HepG2 (cell line): ENCODE measurements around the gene IPPK. TPM values are rescaled to one million over a fixed set of nuclear protein-coding genes. Genes with fewer than 3 reads are reported as not detected.

Experiments
- ATAC-seq: fragments of 200-7000 bp; cut with Tn5 transposase; 3 replicates; pipeline ENCODE4 v1.9.1; 2020; ENCODE audit warnings: mild to moderate bottlenecking, moderate library complexity
- BruUV-seq: library from RNA; stranded (reverse); fragments of 400-500 nt; replicated peaks from 2 replicates; lab custom pipeline; 2021; lab: Mats Ljungman, UMichigan
- CTCF ChIA-PET: fragments of 300-600 bp; formaldehyde crosslinking; extraction: SDS; loops from one replicate; lab custom pipeline; 2021; ENCODE audit warnings: low total read pairs, inconsistent platforms, low intra/inter-chr PET ratio; lab: Yijun Ruan, JAX
- POLR2A ChIA-PET: fragments of 350-600 bp; sonication (Branson Sonifier 250); formaldehyde crosslinking; loops from one replicate; lab custom pipeline; 2020; ENCODE audit warnings: antibody characterized with exemption, inconsistent platforms; lab: Yijun Ruan, JAX
- DNase-seq: peaks from one replicate; pipeline ENCODE4 v3.0.0-alpha.2; 2015; ENCODE audit warnings: low spot score
- FAIRE-seq: peaks from 3 replicates; lab custom pipeline; 2011; peaks lifted over from hg19 to GRCh38; lab: Jason Lieb, UNC
- H2AFZ ChIP-seq: one replicate; pipeline ENCODE4 v1.6.1; 2011; ENCODE audit warnings: low read length, inconsistent platforms
- H3K27ac ChIP-seq: fragments of 300-600 bp; 3 replicates; pipeline ENCODE4 v1.8.0; 2011; ENCODE audit warnings: mixed run types, mild to moderate bottlenecking, mixed read lengths, low read length, inconsistent platforms; ENCODE audit not compliant: insufficient read depth; ENCODE audit errors: extremely low read length
- H3K27me3 ChIP-seq, 2 experiments: fragments of 200-600 bp in 1 of 2; 2 replicates in 1 of 2; 3 replicates in 1 of 2; pipeline versions ENCODE4 v1.6.0 to v1.8.0; 2011; ENCODE audit warnings: low read length in 2 of 2, mild to moderate bottlenecking in 2 of 2, moderate library complexity in 2 of 2, inconsistent platforms in 1 of 2; ENCODE audit not compliant: insufficient read depth in 2 of 2, control insufficient read depth in 1 of 2
- H3K36me3 ChIP-seq, 2 experiments: fragments of 200-600 bp in 1 of 2; replicated peaks in 1 of 2; 2 replicates in 1 of 2; 3 replicates in 1 of 2; pipeline versions ENCODE4 v1.5.1 to v1.8.0; 2011; ENCODE audit warnings: low read length in 2 of 2, inconsistent platforms in 1 of 2; ENCODE audit not compliant: insufficient read depth in 2 of 2, control insufficient read depth in 1 of 2
- H3K4me1 ChIP-seq: 2 replicates; pipeline ENCODE4 v1.5.1; 2012; ENCODE audit warnings: low read length, inconsistent platforms; ENCODE audit not compliant: insufficient read depth
- H3K4me2 ChIP-seq: 2 replicates; pipeline ENCODE4 v1.6.0; 2011; ENCODE audit warnings: low read depth, low read length, inconsistent platforms
- H3K4me3 ChIP-seq, 3 experiments: fragments of 200-600 bp in 1 of 3; sonication (generic), shearing (Covaris generic) in 1 of 3; replicated peaks in 1 of 3; 2 replicates each; pipeline ENCODE4 v1.5.1; 2011 to 2016; ENCODE audit warnings: low read length in 3 of 3, inconsistent platforms in 2 of 3, low read depth in 2 of 3, mild to moderate bottlenecking in 2 of 3, control low read depth in 1 of 3, mixed read lengths in 1 of 3; ENCODE audit not compliant: insufficient read depth in 1 of 3
- H3K79me2 ChIP-seq: one replicate; pipeline ENCODE4 v1.6.1; 2011; ENCODE audit warnings: low read length, inconsistent platforms; ENCODE audit not compliant: insufficient read depth
- H3K9ac ChIP-seq: 2 replicates; pipeline ENCODE4 v1.6.0; 2011; ENCODE audit warnings: mild to moderate bottlenecking, low read depth, low read length, inconsistent platforms; ENCODE audit not compliant: insufficient read depth
- H3K9me3 ChIP-seq: 2 replicates; pipeline ENCODE4 v1.5.1; 2012; ENCODE audit warnings: mild to moderate bottlenecking, low read length
- H4K20me1 ChIP-seq: 2 replicates; pipeline ENCODE4 v1.6.0; 2011; ENCODE audit warnings: inconsistent platforms, mild to moderate bottlenecking, low read length, moderate library complexity; ENCODE audit not compliant: insufficient read depth
- CBX1 ChIP-seq: IDR thresholded peaks from one replicate; pipeline ENCODE4 v1.6.1; 2016; ENCODE audit warnings: antibody characterized with exemption, low read depth
- HOXD1 ChIP-seq: sonication (generic); formaldehyde crosslinking; IDR thresholded peaks from 2 replicates; pipeline ENCODE4 v1.5.0; 2020; ENCODE audit warnings: missing genetic modification reagents
- ISL2 ChIP-seq: sonication (generic); formaldehyde crosslinking; IDR thresholded peaks from 2 replicates; pipeline ENCODE4 v1.5.0; 2020; ENCODE audit warnings: missing genetic modification reagents
- RBM39 ChIP-seq: fragments of 200-400 bp; formaldehyde crosslinking; IDR thresholded peaks from one replicate; pipeline ENCODE4 v1.6.1; 2018; ENCODE audit warnings: antibody characterized with exemption, mild to moderate bottlenecking, low read depth, low read length; ENCODE audit not compliant: poor library complexity, severe bottlenecking
- RCOR2 ChIP-seq: IDR thresholded peaks from 2 replicates; pipeline ENCODE4 v1.6.1; 2016; ENCODE audit warnings: missing biosample characterization, missing genetic modification reagents
- SAFB2 ChIP-seq: sonication (generic); formaldehyde crosslinking; IDR thresholded peaks from 2 replicates; pipeline ENCODE4 v1.5.1; 2020; ENCODE audit warnings: missing genetic modification reagents, low read depth, mild to moderate bottlenecking, borderline replicate concordance
- THAP7 ChIP-seq: sonication (generic); formaldehyde crosslinking; IDR thresholded peaks from 2 replicates; pipeline ENCODE4 v1.8.1; 2023; ENCODE audit warnings: mild to moderate bottlenecking, missing genetic modification reagents
- ZFP62 ChIP-seq: sonication (generic); formaldehyde crosslinking; IDR thresholded peaks from 2 replicates; pipeline ENCODE4 v1.4.0; 2020; ENCODE audit warnings: missing genetic modification reagents
- ZNF138 ChIP-seq: sonication (generic); formaldehyde crosslinking; IDR thresholded peaks from 2 replicates; pipeline ENCODE4 v1.5.0; 2020; ENCODE audit warnings: mild to moderate bottlenecking, low read depth, missing genetic modification reagents
- ZNF451 ChIP-seq: sonication (generic); formaldehyde crosslinking; IDR thresholded peaks from 2 replicates; pipeline ENCODE4 v1.5.0; 2020; ENCODE audit warnings: mild to moderate bottlenecking, missing genetic modification reagents
- ZNF530 ChIP-seq: sonication (generic); formaldehyde crosslinking; IDR thresholded peaks from 2 replicates; pipeline ENCODE4 v1.5.0; 2020; ENCODE audit warnings: low read depth, mild to moderate bottlenecking, missing genetic modification reagents
- ZNF574 ChIP-seq: sonication (generic); formaldehyde crosslinking; IDR thresholded peaks from 2 replicates; pipeline ENCODE4 v1.4.0; 2020; ENCODE audit warnings: missing genetic modification reagents
- ZNF740 ChIP-seq: sonication (generic); formaldehyde crosslinking; IDR thresholded peaks from 2 replicates; pipeline ENCODE4 v1.4.0; 2020; ENCODE audit warnings: missing genetic modification reagents
- WGBS: methylation state at CpG from one replicate; pipeline ENCODE4 v1.1.6; 2017; ENCODE audit warnings: low lambda C conversion rate; 5-methylcytosine and 5-hydroxymethylcytosine counted together
- in situ Hi-C: cut with HindIII; loops from 2 replicates; pipeline ENCODE4 v1.10.0; 2017; ENCODE audit warnings: low pct_unique_long_range_greater_than_20kb; ENCODE audit not compliant: extremely low pct_ligation_motif_present
- intact Hi-C: fragments of 100-400 bp; cut with micrococcal nuclease; formaldehyde crosslinking; loops from one replicate; pipeline ENCODE4 v1.10.0; 2022; ENCODE audit not compliant: unreplicated experiment
- polyA plus RNA-seq, 8 experiments: library from polyadenylated mRNA; depleted of rRNA in 3 of 8; stranded (reverse) in 7 of 8; unstranded in 1 of 8; fragments of >200 nt; fragmentation: Illumina TruSeq in 4 of 8; extraction: Trizol in 4 of 8; gene quantifications; 2 replicates each; pipeline versions ENCODE4 v1.2.1 to v1.2.3, GENCODE V29; 2011 to 2016; ENCODE audit warnings: low read depth in 4 of 8, missing spikeins in 1 of 8, mixed read lengths in 1 of 8; ENCODE audit not compliant: insufficient read depth in 1 of 8
- total RNA-seq, 5 experiments: library from RNA; depleted of rRNA; stranded (reverse); fragments of >200 nt; fragmentation: Illumina TruSeq; extraction: Trizol; gene quantifications; 2 replicates each; pipeline ENCODE4 v1.2.3, GENCODE V29; 2016; ENCODE audit warnings: low read depth in 1 of 5

IPPK gene
- total and polyA plus RNA-seq, 2 of the 13 experiments (the other 11 are each of a cell fraction or from before 2014, with no cell fraction given): 9.9 to 14.1 TPM

- CTCF ChIA-PET: no interaction called here
- ATAC-seq (no peak), DNase-seq (no peak), FAIRE-seq (no peak)
- Histone ChIP-seq H3K36me3 (peaks cover 4 to 47% of the 10 kb centered on the region in 2 experiments; a peak in 4 of 5 replicates), H3K4me3 (no peak overlapping the region), H3K27ac (no peak overlapping the region), H3K4me1 (no peaks in the 10 kb centered on the region), H4K20me1 (no peaks in the 10 kb centered on the region), H3K9me3 (no peaks in the 10 kb centered on the region), H3K4me2 (no peak overlapping the region), H3K9ac (no peak overlapping the region), H2AFZ (no peak overlapping the region), H3K79me2 (peaks cover 8% of the 10 kb centered on the region), H3K27me3 (no peaks in the 10 kb centered on the region)
- POLR2A ChIA-PET: no interaction called here
- TF ChIP-seq ZNF530 (CRISPR knock-in tag): no peak
- TF ChIP-seq CBX1: no peak
- no peak for TF ChIP-seq ZFP62 (CRISPR knock-in tag)
- TF ChIP-seq THAP7 (CRISPR knock-in tag): no peak
- no peak for TF ChIP-seq ISL2 (CRISPR knock-in tag)
- no peak for TF ChIP-seq RBM39
- no peak for TF ChIP-seq ZNF451 (CRISPR knock-in tag)
- no peak for TF ChIP-seq ZNF138 (CRISPR knock-in tag)
- TF ChIP-seq ZNF574 (CRISPR knock-in tag): no peak
- TF ChIP-seq ZNF740 (CRISPR knock-in tag): no peak
- TF ChIP-seq SAFB2 (CRISPR knock-in tag): no peak
- TF ChIP-seq RCOR2: no peak
- TF ChIP-seq HOXD1: no peak
- in situ Hi-C loops (no loop called here), intact Hi-C loops (no loop called here)
- 91% methylated on average over 5 of the region's 7 CpGs for WGBS
- BruUV-seq: no TSS peak
Measured at GRCh38 chr9:92655366-92655765, 14.6 kb downstream of the IPPK start.
